GM12891 (cell line): ENCODE measurements around the gene ADAMTSL1.

Experiments used
- POLR2A ChIP-seq: IDR thresholded peaks from 2 replicates; pipeline ENCODE4 v1.6.1; 2011; ENCODE audit warnings: low read depth, low read length, control low read depth
- POLR2AphosphoS5 ChIP-seq: IDR thresholded peaks from 2 replicates; pipeline ENCODE4 v1.6.1; 2011; ENCODE audit warnings: low read depth, low read length, control low read depth

- no peak for TF ChIP-seq POLR2A
- TF ChIP-seq POLR2AphosphoS5: no peak
Observed at GRCh38 chr9:18568973-18569372, 95.0 kb downstream of the ADAMTSL1 start.
